GM12891 (cell line): Measurements from ENCODE around the gene UTP4.

ENCODE experiments used
- DNase-seq: peaks from one replicate; pipeline ENCODE4 v3.0.0; 2011; ENCODE audit warnings: low spot score; ENCODE audit not compliant: insufficient read length
- FAIRE-seq: peaks from 2 replicates; lab custom pipeline; 2011; peaks lifted over from hg19 to GRCh38; lab: Jason Lieb, UNC
- PAX5 ChIP-seq: IDR thresholded peaks from 2 replicates; pipeline ENCODE4 v1.6.1; 2011; ENCODE audit warnings: low read length, moderate library complexity, mild to moderate bottlenecking; ENCODE audit not compliant: insufficient read depth, severe bottlenecking
- POLR2A ChIP-seq: IDR thresholded peaks from 2 replicates; pipeline ENCODE4 v1.6.1; 2011; ENCODE audit warnings: low read depth, low read length, control low read depth
- POLR2AphosphoS5 ChIP-seq: IDR thresholded peaks from 2 replicates; pipeline ENCODE4 v1.6.1; 2011; ENCODE audit warnings: low read depth, low read length, control low read depth
- POU2F2 ChIP-seq: IDR thresholded peaks from 2 replicates; pipeline ENCODE4 v1.6.1; 2011; ENCODE audit warnings: low read depth, mild to moderate bottlenecking, control low read depth, low read length, moderate library complexity
- SPI1 ChIP-seq: IDR thresholded peaks from 2 replicates; pipeline ENCODE4 v1.6.1; 2011; ENCODE audit warnings: low read depth, low read length, control low read depth
- TAF1 ChIP-seq: IDR thresholded peaks from 2 replicates; pipeline ENCODE4 v1.6.1; 2011; ENCODE audit warnings: low read depth, low read length, control low read depth

Gene UTP4

DNA sequence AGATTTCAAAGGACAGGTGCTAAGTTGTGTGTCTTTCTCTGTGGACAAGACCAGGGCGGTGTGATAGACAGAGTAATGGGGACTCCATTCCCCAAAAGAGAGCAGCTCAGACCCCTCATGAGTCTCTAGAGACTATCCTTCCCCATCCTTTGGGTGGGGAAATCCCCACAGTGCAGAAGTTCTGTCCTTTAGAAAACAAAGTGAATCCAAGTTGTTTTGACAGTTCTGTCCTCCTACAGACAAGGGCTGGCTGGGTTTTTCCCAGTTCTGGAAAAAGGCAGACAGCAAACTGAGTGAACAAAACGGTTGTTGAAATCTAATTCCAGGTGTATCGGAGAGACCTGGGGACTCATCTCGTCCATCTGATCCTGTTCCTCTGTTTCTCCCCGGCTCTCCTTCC, 37.9 kb upstream of the UTP4 start:
- DNase-seq, result no peak
- TF ChIP-seq PAX5, result no peak
- no peak for TF ChIP-seq SPI1
- FAIRE-seq, result no peak

DNA sequence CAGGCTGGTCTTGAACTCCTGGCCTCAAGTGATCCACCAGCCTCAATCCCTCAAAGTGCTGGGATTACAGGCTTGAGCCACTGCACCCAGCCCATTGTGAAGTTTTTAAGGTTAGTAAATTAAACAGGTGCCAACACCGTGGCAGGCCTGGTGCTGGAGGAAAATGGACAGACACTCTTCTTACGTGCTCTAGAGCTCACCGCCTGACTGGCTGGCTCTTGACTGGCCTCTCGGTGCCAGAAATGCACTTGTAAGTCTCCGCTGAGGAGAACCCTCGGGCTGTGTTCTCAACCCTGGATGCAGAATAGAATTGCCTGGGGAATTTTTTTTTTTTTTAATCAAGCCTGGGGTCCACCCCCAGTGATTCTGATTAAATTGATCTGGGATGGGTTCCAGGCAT, 37.3 kb upstream of the UTP4 start:
- no peak for FAIRE-seq

DNA sequence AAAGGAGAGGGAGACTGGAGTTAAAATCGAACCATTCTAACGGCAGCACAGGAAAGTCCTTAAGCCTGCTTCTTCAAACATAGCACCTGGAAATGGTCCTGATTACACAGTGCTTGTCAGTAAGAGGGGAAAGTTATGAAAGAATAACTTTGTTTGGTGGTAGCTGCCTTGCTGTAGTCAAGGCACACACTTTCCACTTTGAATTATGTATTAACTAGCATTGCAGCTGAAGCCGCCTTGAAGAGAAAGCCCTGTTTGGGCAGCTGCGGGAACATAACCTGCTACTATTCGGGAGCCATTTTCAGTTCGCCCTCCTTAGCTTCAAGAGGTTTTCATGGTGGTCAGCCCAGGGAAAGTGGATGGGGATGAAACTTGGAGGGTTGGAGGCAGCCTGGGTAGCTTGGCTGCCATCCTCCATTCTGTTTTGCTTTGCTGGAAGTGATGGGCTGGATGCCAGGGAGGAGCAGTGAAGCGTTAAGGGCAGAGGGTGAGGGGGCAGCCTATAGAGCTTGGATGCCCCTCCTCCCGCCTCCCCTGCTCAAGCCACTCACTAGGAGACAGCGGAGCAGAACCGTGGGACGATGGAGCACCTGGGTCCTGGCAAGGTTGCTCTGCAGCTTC, 32.3 kb upstream of the UTP4 start:
- no peak for TF ChIP-seq SPI1
- no peak for TF ChIP-seq TAF1
- no peak for TF ChIP-seq POLR2A
- FAIRE-seq, result no peak
- DNase-seq, result no peak

More for the DNA sequence above, 37.3 kb upstream of the UTP4 start:
- TF ChIP-seq TAF1 (no peak), POLR2A (no peak), SPI1 (no peak)
- DNase-seq, result no peak

DNA sequence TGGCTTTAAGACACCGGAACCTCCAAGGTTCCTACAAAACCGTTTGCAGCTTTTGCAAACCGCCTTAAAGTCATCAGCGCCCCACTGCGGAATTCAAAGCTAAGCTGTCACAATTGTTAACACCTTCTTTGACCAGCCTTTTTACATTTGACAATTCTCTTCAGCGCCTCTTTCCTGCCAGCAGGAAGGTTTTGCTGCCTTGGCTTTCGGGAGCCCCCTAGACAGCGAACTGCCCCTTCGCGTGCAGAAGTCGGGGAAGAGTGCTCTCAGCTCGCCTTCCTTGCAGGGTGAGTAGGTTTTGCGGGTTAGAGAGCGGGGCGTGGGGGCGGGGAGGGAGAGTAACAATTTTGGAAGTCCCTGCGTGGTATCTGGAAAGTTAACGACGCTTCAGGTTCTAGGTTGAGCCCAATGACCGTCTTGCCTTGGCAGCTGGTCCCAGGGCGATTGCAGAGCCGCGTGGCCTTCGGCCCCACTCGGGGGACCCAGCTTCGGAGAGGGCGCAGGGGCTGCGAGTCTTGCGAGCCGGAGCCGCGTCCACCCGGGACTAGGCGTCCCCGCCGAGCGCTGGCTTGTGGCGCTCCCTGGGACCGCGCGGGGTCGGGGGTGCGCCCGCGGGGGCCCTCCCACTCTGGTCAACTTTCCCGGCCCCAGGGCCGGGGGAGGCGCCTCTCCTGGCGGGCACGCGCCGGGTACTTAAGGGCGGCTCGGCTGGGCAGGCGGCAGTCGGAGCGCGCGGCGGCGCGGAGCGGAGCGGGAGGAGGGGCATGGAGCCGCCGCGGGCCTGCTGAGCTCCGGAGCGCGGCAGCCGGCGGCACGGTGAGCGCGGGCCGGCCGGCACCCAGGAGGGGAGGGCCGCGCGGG, 26.7 kb upstream of the UTP4 start, which contains the start of gene HAS3:
Gene HAS3, plus strand, starts transcription at position 153 of the 861 bp plus-strand sequence. CDS start 3,743 bp downstream, outside the sequence.
- no peak for TF ChIP-seq PAX5
- TF ChIP-seq TAF1, result no peak
- no peak for TF ChIP-seq POU2F2
- no peak for TF ChIP-seq POLR2A
- TF ChIP-seq SPI1, result no peak
- no peak for TF ChIP-seq POLR2AphosphoS5
- FAIRE-seq, result peak; percentile 67
- DNase-seq, result peak; percentile 75

DNA sequence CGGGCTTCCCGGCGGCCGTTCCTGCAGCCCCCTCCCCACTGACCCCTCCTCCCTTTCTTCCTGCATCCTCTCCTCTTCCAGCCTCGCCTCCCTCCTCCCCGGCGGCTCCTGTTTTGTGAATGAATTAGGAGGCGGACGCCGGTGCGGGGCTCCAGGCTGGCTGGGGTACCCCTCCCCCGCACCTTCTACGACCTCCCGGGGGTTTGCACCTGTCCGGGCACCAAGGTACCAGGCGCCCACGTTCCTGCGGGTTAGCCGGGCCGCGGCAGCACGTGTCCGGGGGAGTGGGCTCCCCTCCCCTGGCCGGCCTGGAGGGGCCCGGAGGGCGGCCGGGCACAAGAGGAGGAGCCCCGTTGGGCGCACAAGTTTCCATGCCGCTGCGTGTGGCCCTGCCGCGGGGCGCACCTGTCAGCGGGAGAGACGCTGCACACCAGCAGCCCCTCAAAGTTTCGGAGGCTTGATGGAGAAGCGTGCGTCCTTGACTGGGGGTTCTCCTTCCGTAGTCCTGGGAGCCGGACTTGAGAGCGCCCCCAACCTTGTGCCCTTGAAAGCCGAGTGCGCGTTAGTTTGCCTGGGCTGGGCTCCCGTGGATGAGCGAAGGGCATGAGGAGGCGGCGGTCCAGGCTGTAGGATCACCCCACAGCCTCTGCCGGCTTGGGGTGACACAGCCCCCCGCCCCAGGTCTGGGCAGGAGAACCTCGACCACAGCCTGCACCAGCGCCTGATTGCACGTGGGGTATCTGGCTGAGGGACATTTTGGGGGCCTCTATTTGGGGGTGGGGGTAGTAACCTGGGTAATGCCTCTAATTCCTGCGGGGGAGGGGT, 25.7 kb upstream of the UTP4 start:
- TF ChIP-seq POLR2AphosphoS5, result no peak
- TF ChIP-seq SPI1, result no peak
- no peak for TF ChIP-seq TAF1
- no peak for TF ChIP-seq POLR2A
- TF ChIP-seq PAX5, result no peak
- TF ChIP-seq POU2F2, result no peak
- DNase-seq (peak; percentile 46), FAIRE-seq (no peak)

DNA sequence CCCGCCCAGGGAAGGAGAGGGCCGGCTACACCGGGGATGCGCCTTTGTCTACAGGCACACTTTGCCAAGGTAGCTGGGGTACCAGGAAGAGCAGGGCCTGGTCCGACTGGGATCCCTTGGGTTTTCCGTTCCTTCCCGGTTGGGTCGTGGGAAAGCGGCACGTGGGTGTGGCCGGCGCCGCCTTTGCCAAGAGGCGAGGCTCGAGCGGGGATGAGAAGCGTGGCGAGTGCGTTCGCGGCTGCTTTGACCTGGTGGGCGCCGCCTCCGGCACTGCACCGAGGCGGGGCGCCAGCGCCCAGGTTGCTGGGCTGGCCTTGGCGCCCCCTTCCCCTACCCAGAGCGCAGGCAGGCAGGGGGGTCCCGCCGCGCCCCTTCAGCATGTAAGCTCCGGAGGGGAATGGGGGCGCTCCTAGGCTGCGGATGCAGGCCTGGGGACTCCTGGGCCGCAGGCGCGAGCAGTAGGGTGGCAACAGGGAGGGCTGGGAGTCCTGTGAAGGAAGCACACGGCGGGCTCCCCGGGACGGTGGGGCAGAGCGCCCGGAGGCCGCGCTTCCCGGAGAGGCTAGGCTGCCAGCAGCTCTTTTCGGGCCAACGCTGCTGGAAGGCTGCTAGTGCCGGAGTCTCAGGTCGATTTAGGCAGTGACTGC, 25.0 kb upstream of the UTP4 start:
- FAIRE-seq (peak; percentile 41), DNase-seq (peak; percentile 26)
- TF ChIP-seq TAF1 (no peak), POU2F2 (no peak), POLR2AphosphoS5 (no peak), POLR2A (no peak), PAX5 (no peak), SPI1 (no peak)

DNA sequence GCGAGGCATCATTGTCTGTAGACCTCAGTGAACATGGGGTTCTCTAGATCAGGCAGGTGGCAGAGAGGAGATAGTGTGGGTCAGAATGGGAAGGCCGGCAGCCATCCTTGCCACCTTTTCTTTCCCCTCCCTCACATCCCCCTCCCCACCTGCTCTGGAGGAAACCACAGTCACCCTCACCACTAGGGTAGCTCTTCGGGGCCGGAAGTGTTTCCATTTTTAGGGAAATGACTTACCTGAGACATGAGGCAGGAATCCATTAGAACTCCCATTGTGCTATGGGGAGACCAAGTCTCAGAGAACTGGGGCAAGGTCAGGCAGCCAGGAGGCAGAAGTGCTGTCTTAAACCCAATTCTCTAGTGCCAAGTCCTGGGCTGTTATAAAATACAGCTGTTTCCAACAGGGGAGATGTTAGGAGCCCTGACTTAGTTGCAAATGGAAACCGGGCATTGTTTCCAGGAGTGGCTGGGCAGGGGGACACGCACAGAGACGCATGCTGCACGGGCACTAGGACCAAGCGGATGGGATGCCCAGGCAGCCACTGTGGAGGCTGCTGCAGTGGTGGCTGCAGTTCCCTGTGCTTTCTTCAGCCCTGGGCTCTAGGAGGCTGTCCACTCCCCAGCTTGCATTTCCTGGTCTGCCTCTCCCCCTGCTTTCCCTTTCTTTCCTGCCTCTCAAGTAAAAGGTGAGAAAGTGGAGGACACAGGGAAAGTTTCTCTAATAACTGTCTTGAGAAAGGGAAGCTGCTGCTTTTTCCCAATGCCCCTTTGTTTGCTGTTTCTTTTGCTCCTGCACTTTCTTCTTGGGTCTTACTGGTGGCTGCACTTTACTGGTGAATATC, 24.2 kb upstream of the UTP4 start:
- DNase-seq, result no peak
- TF ChIP-seq POU2F2, result no peak
- TF ChIP-seq POLR2A, result no peak
- TF ChIP-seq TAF1, result no peak
- no peak for TF ChIP-seq POLR2AphosphoS5
- TF ChIP-seq PAX5, result no peak
- no peak for TF ChIP-seq SPI1
- FAIRE-seq, result peak; percentile 43

- TF ChIP-seq POLR2A, result no peak
- no peak for TF ChIP-seq POU2F2
- TF ChIP-seq POLR2AphosphoS5, result no peak
- TF ChIP-seq SPI1, result no peak
- no peak for TF ChIP-seq PAX5
- no peak for TF ChIP-seq TAF1
- DNase-seq (no peak), FAIRE-seq (no peak)
Observed at GRCh38 chr16:69108905-69109252, 23.6 kb upstream of the UTP4 start.
